ENCODE results near the gene GDF2.

The GDF2 gene

DNA sequence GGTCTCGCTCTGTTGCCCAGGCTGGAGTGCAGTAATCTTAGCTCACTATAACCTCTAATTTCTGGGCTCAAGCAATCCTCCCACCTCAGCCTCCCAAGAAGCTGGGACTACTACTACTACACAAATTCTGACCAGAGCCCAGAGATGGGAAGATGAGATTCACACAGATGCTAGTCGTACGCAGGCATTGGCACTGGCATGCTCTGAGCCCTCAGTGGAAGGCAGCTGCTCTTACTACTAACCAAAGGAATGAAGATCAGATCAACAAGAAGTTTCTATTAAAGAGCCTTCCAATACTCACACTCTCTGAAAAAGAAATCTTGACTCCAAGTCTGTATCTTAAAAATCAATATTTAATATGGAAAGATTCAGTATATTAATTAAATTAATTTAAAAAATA lies 10.7 kb downstream of the GDF2 start:
- DNase-seq (ENCODE audit: low read depth in 2 of 2): no peak

- DNase-seq (ENCODE audit: low read depth in 2 of 2): no peak
Measured at GRCh38 chr10:47333532-47333931, 11.3 kb downstream of the GDF2 start.

- no peak for DNase-seq (ENCODE audit: low read depth in 2 of 2)
Measured at GRCh38 chr10:47334466-47335295, 12.4 kb downstream of the GDF2 start.

DNA sequence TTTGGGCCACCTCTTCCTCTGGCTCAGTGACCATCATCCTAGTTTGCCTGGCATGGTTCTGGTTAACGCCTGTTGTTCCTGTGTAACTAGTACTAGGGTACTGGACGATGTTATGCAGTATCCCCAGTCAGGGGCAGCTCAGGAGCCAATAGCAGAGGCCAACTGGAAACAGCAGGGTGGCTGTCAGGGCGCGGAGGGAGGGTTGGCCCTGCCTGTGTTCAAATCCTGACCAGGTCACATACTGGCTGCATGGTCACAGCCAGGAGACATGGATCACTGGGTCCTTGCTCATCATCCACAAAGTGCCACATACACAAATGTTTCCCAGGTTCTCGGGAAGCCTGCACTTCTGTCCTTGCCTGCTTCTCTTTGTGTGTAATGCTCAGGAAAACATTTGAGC lies 13.7 kb downstream of the GDF2 start:
- DNase-seq (ENCODE audit: low read depth in 2 of 2): no peak

DNA sequence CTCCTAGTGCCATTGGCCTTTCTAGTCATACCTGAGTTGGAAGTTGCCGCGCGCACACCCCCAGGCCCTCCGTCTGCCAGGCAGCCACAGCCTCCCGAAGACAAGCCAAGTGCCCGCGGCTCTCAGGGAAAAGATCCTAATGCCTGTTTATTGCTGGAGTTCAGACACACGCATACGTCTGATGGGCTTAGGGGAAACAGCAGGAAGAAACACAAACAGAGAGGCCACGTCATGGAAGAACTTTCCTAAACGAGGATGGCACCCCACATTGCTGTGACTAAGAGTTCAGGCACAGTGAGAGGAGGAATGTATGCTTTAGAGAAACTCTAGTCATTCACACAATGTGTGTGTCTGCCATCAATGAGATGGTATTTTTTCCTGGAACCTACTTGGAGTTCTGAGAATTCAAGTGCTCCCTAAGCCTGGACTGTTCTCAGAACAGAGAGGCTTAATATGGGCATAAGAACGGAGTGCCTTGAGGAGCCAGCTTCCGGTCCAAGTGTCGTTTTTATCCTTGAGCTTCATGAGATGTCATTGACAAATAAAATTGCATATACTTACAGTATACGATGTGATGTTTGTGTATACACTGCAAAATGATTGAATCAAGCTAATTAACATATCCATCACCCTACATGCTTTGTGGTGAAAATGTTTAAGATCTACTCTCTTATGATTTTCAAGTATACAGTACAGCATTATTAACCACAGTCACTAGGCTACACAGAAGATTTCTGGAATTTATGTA lies 14.3 kb downstream of the GDF2 start:
- no peak for DNase-seq (ENCODE audit: low read depth in 2 of 2)

GRCh38 chr10:47337310-47337709 lies 15.1 kb downstream of the GDF2 start:
- DNase-seq (ENCODE audit: low read depth in 2 of 2): no peak

GRCh38 chr10:47339186-47339735 lies 17.0 kb downstream of the GDF2 start:
- DNase-seq (ENCODE audit: low read depth in 2 of 2): no peak

GRCh38 chr10:47339759-47340607 lies 17.7 kb downstream of the GDF2 start:
- no peak for DNase-seq (ENCODE audit: low read depth in 2 of 2)

DNA sequence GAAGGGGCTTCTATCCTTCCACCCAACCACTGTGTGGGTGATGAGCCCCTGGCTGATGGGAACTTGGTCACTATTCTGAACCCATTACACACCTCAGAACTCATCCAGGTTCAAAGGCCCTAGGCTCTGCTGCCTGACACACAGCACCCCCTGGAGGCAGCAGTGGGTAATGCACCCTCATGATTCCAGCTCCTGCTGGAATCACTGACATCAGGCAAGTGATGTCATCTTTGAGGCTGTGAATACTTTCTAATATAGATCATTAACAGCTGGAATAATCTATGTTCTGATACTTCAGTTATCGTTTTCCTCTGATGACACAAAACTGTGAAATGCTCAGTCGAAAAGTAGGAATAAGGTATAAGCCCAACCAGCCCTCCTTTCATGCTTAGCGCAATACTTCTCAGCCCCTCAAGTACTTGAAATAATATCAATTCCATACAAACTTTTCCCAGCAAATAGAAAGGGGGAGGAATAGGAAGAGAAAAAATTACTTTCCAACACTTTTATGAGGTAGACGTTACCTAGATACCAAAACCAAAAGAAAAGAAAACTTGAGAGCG lies 18.4 kb downstream of the GDF2 start:
- DNase-seq (ENCODE audit: low read depth in 2 of 2): peak; percentile 20 to 24

- no peak for DNase-seq (ENCODE audit: low read depth in 2 of 2)
Measured at GRCh38 chr10:47344996-47345870, 23.0 kb downstream of the GDF2 start.

- no peak for DNase-seq (ENCODE audit: low read depth in 2 of 2)
Measured at GRCh38 chr10:47346581-47347302, 24.5 kb downstream of the GDF2 start.

- no peak for DNase-seq (ENCODE audit: low read depth in 2 of 2)
Measured at GRCh38 chr10:47347303-47347675, 25.0 kb downstream of the GDF2 start.

GRCh38 chr10:47348138-47348651 lies 25.9 kb downstream of the GDF2 start, which contains the start of gene RBP3:
TSS of gene RBP3 (plus strand) at chr10:47348363. CDS start at chr10:47348485, 122 bp downstream.
- no peak for DNase-seq (ENCODE audit: low read depth in 2 of 2)

- DNase-seq (ENCODE audit: low read depth in 2 of 2): no peak
Measured at GRCh38 chr10:47348661-47349470, 26.6 kb downstream of the GDF2 start.

DNA sequence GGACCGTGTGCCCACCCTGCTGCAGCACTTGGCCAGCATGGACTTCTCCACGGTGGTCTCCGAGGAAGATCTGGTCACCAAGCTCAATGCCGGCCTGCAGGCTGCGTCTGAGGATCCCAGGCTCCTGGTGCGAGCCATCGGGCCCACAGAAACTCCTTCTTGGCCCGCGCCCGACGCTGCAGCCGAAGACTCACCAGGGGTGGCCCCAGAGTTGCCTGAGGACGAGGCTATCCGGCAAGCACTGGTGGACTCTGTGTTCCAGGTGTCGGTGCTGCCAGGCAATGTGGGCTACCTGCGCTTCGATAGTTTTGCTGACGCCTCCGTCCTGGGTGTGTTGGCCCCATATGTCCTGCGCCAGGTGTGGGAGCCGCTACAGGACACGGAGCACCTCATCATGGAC lies 27.3 kb downstream of the GDF2 start:
- DNase-seq (ENCODE audit: low read depth in 2 of 2): no peak

DNA sequence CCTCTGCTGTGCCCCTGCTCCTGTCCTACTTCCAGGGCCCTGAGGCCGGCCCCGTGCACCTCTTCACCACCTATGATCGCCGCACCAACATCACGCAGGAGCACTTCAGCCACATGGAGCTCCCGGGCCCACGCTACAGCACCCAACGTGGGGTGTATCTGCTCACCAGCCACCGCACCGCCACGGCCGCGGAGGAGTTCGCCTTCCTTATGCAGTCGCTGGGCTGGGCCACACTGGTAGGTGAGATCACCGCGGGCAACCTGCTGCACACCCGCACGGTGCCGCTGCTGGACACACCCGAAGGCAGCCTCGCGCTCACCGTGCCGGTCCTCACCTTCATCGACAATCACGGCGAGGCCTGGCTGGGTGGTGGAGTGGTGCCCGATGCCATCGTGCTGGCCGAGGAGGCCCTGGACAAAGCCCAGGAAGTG lies 27.7 kb downstream of the GDF2 start:
- no peak for DNase-seq (ENCODE audit: low read depth in 2 of 2)

DNA sequence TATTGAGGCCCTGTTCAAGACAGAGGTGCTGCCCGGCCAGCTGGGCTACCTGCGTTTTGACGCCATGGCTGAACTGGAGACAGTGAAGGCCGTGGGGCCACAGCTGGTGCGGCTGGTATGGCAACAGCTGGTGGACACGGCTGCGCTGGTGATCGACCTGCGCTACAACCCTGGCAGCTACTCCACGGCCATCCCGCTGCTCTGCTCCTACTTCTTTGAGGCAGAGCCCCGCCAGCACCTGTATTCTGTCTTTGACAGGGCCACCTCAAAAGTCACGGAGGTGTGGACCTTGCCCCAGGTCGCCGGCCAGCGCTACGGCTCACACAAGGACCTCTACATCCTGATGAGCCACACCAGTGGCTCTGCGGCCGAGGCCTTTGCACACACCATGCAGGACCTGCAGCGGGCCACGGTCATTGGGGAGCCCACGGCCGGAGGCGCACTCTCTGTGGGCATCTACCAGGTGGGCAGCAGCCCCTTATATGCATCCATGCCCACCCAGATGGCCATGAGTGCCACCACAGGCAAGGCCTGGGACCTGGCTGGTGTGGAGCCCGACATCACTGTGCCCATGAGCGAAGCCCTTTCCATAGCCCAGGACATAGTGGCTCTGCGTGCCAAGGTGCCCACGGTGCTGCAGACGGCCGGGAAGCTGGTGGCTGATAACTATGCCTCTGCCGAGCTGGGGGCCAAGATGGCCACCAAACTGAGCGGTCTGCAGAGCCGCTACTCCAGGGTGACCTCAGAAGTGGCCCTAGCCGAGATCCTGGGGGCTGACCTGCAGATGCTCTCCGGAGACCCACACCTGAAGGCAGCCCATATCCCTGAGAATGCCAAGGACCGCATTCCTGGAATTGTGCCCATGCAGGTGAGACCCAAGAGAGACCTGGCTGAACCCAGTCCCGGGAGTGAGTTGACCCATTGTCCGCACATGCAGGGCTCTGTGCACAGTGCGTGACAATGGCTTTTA lies 28.7 kb downstream of the GDF2 start:
- DNase-seq (ENCODE audit: low read depth in 2 of 2): no peak
